ENCODE results near the gene POMP.

The POMP gene, protein sequence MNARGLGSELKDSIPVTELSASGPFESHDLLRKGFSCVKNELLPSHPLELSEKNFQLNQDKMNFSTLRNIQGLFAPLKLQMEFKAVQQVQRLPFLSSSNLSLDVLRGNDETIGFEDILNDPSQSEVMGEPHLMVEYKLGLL

DNA sequence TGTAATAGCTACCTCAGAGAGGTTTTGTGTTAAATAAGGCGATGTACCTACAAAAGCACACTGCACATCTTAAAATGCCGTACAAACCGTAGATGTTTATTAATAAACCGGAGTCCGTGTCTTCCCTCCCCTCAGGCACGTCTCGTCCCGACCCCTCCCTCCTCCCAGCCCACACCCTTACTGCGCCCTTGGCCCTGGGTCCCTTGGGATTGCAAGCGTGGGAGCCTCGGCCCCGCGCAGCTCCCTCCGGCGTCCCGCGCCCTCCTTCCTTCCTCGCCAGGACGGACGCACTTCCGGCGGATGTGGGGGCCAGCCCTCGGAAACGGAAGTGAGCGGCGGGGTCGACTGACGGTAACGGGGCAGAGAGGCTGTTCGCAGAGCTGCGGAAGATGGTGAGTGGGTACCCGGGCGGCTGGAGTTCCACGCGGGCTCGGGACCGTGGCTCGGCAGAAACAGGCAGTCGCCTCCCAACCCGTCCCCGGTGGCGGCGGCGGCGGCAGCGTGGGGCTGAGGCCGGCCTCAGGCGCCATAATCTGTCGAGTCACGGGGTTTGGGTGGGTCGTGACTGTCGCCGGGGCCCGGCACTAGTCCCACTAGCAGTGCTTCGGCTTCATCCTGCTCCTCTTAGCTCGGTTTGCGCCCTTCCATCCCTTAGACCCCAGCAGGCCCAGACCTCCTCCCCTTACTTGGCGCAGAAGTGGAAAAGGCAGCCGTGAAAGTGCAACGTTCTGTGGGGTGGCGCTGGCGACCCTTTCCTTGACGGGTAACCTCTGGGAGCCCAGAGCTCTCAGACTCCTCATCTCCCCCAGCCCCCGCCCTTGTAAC is at the start of gene POMP:
TSS of gene POMP (plus strand) at position 335 of the 825 bp plus-strand sequence. CDS start at position 390, 55 bp downstream.
- DNase-seq (ENCODE audit: low read depth in 2 of 2), result peak; percentile 83 to 85

DNA sequence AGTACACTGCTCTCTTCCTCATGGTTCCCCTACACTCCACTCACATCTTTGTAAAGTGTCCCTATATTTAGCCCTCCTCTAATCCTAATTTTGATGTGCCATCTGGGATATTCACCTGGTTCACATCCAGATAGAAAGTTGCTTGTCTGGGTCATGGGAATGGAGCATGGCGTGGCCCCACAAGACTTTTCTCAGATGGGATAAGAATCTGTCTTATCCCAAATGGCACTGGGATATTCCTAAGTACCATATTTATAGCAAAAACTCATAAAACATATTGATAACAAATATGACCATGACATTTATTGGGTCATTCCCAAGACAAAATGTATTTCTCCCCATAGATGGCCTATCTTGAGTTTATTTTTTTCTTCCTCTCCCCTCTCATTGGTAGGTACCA is 49.5 kb upstream of the POMP start:
- no peak for DNase-seq (ENCODE audit: low read depth in 2 of 2)

DNA sequence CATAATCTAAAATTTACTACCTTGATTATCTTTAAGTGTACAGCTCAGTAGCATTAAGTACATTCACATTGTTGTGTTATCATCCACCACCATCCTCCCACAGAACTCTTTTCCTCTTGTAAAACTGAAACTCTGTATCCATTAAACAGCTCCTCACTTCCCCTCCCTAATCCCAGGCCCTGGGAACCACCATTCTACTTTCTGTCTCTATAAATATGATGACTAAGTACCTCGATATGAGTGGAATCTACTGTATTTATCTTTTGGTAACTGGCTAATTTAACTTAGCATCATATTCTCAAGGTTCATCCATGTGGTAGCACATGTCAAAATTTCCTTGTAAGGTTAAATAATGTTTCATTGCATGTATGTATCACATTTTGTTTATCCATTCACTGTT is 49.0 kb upstream of the POMP start:
- DNase-seq (ENCODE audit: low read depth in 2 of 2), result no peak

DNA sequence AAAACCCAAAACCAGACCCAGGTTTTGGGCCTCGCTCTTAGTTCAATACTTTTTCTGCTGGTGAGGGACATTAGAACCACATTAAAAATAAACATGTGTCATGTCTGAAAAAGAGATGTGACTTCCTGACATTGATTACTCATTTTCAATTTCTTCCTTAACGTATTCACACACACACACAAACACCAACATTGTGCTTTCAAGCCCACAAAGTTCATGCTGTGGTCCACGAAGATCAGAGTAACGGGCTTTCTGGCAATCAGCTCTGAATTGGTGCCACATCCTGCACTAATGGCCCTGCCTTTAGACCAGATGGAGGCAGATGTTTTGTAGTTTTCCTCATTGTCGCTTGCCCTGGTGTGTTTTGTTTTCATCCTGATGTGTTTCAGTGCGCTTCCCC is 47.9 kb upstream of the POMP start:
- DNase-seq (ENCODE audit: low read depth in 2 of 2), result no peak

DNA sequence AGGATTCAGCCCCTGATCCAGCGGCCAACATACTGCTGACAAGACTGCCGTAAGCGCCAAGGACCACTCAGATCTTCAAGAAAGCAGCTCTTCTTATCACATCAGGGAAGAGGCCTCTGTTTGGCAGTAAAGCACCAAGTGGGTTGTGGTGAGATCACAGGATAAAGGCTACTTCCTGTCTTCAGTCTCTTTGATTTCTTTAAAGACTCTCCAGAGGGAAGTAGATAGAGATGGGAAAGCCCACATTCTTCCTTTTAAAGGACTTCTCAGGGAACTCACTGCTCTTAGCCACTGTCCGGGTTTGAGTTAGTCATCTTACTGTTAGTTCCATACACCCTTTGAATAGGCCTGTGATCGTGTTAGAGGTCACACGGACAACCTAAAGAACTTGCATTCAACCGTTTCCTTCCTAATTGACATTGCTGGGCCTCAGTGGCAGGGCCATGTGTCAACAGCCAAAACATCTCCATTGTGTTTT is 47.2 kb upstream of the POMP start:
- DNase-seq (ENCODE audit: low read depth in 2 of 2), result no peak

DNA sequence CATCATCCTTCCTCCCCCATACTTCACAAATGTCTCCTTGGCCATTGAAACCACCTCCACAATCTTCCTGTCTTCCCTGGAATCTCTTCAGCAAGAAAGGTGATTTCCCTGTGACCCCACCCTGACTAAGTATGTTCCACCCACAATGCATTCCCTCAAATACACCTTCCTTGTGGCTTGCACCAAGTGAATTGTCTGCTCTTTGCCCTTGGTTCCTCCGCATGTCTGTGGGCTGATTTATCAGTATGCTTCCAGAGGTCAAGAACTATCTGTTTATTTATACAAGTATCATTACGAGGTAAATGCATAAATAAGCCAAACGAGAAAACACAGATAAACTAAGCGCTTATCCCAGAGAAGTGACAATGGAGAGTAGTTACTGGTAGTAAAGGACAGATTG is 45.4 kb upstream of the POMP start:
- no peak for DNase-seq (ENCODE audit: low read depth in 2 of 2)

DNA sequence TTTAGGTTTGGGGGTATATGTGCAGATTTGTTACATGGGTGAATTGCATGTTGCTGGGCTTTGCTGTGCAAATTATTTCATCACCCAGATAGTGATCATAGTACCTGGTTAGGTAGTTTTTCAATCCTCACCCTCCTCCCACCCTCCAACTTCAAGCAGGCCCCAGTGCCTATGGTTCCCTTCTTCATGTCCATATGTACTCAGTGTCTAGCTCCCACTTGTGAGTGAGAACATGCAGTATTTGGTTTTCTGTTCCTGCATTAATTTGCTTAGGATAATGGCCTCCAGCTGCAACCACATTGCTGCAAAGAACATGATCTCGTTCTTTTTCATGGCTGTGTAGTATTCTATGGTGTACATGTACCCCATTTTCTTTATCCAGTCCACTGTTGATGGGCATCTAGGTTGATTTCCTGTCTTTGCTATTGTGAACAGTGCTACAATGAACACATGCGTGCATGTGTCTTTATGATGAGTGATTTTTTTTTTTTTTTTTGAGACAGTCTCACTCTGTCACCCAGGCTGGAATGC is 42.9 kb upstream of the POMP start:
- no peak for DNase-seq (ENCODE audit: low read depth in 2 of 2)

DNA sequence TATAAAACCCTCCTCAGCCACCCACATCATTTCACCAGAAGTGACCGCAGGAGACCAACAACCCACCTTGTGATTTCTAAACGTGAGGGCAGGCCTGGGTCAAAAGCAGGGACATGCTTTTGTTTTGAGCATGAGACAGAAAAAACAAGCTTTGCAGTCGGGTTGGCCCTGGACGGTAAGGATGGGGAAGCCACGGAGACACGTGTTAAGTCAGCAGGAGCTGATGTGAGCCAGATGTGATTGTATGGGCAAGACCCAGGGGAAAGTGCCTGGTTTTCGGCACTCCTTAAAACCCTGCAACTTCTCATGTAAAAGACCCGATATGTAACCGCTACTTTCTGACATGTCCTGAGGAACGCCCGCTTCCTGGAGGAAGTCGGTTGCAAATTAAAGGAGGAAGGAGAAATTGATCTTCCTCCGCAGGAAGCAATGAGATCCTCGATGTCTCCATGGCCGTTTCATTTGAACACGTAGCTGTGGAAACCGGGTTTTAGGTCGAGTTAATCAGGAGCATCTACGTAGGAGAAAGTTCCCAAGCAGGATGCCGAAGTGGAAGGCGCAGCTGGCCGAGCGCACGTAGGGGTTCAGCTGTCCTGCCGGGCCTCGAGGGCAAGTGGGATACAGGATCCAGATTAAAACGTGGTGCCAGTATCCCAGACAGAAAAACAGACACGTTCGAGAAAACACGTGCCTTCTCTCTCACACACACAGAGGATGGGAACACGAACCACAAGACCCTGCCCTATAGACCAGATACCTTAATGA is 40.5 kb upstream of the POMP start:
- no peak for DNase-seq (ENCODE audit: low read depth in 2 of 2)

DNA sequence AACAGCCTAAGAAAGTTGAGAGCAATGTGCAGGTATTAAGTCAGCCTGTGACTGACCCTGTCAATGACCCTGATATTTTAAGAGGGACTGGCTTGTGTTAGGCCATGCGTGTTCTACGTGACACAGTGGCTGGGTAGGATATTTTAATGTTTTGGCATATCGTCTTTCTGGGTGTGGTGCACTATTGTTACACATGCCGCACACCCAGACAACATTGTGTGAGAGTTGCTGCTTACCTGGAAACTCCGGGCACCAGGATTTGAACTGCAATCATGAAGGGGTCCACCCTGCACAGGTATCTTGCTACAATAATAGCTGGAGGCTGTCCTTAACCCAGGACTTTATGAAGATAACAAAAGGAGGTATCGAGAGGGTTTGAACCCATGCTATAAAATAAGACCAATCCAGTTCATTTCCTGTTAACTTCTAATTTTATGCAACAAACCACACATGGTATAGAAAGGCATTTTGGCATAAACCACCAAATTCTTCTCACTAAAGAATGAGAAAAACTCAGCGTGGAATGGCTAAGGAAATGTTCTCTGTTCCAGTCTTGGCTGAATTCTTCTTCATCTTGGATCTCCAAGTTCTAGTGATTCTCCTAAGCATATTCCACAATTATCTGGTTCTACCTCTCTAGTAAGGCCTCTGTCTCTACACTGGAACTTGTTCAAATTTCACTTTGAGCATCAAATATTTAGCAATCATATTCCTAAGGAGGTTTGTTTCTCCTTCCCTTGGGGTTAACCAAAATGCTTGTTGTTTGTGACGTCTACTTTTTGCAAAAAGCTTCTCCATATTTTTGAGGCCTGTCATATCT is 38.7 kb upstream of the POMP start:
- no peak for DNase-seq (ENCODE audit: low read depth in 2 of 2)

DNA sequence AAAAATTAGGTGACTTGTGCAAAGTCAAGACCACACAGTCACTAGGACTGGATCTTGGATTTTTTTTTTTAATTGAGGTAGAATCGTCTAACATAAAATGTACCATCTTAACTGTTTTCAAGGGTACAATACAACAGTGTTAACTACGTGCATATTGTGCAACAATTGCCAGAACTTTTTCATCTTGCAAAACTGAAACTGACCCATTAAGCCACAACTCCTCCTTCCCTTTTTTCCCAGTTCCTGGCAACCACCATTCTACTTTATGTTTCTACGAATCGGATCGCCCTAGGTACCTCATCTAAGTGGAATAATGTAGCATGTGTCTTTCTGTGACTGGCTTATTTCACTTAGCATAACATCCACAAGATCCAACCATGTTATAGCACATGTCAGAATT is 37.5 kb upstream of the POMP start:
- DNase-seq (ENCODE audit: low read depth in 2 of 2), result no peak

DNA sequence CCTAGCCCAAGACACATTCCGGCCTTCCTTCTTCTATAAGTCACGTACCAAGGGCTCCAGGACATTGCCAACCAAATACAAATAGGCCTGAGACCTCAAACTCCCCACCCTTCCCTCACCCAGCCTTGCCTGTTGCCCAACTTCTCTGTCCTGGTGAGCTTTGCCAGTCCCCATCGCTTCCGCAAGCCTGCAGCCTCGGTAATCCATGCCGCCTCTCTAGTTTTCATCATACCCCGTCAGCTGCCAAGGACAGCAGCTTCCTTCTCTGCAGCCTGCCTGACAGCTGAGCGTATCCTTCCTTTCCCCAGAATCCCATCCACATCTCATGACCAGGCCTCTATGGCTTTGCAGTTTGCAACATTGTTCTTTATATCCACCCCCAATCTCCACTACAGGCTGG is 36.6 kb upstream of the POMP start:
- no peak for DNase-seq (ENCODE audit: low read depth in 2 of 2)

DNA sequence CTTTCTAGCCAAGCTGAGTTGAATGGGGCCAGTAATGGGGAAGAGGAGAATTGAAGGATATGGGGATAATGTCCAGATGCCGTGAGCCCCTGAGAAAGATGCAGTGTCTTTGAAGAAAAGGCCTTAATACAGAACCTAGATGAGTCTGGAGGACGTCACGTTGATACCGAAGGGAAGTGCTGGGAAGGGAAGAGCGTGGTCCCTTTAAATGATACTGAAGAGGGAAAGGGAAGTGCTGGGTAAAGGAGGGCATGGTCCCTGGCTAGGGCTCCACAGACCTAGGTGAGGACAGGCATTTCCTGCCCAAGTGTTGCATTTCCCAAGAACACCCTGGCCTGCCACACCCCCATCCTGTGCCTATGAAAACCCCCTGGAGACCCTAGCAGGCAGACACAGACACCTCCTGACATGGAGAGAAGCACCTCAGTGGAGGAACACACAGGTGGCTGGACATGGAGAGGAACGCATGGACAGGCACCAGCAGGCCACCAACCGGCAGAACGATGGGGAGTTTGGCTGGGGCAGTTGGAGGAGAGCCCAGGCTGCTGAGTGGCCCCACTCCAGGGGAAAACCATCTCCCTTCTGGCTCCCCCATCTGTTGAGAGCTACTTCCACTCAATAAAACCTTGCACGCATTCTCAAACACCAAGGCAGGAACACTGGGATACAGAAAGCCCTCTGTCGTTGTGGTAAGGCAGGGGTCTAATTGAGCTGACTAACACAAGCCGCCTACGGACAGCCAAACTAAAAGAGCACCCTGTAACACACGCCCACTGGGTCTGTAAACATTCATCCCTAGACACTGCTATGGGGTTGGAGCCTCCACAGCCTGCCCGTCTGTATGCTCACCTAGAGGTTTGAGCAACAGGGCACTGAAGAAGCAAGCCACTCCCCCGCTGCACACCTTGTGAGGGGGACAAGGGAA is 34.9 kb upstream of the POMP start:
- no peak for DNase-seq (ENCODE audit: low read depth in 2 of 2)

DNA sequence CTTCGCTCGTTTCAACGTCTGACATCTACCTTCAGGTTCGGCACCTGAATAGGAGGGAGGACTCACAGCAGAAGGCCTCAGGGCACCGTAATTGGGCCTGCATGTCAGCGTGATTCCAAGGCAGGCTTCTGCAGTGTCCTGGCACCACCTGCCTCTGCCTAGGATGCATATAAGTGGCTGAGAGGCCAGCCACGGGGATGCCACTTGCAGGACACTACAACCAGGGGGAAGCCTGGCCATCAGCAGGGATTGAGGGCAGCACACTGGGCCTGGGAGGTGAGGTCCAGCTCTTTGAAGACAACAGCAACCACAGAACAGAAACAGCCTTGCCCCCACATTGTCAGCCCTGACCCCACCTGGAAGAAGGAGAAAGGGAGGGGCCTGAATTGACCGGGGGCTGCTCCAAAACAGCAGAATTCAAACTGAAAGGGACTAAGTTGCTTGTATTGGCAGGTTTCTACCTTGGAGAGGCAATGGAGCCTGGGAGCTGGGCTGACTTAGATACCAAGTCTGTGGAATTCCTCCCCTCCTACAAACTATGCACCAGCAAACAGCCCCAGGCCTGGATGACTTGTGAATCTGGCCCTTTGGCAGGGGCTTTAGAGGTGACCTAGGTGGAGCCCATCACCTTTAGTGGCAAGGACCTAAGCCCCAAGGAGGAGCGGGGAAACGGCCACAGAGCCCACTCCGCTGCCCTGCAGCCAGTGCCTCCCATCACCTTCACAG is 34.1 kb upstream of the POMP start:
- no peak for DNase-seq (ENCODE audit: low read depth in 2 of 2)

DNA sequence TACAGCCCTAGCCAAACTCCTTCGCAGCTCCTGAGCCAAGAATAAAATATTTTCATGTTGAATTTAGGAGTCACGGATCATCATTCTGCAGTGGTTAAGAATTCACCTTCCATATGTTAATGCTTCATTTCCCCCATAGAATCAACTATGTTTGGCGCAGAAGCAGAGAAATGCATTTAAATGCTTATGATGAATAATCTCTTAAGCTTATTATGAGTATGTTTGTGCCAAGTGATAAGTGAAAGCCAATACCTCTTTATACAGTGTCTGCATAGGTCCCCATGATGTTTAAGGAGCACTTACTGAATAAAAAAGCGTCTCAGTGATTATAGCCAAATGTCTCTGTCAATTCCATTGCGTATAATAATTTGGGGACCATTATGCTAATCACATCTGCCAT is 32.7 kb upstream of the POMP start:
- no peak for DNase-seq (ENCODE audit: low read depth in 2 of 2)

DNA sequence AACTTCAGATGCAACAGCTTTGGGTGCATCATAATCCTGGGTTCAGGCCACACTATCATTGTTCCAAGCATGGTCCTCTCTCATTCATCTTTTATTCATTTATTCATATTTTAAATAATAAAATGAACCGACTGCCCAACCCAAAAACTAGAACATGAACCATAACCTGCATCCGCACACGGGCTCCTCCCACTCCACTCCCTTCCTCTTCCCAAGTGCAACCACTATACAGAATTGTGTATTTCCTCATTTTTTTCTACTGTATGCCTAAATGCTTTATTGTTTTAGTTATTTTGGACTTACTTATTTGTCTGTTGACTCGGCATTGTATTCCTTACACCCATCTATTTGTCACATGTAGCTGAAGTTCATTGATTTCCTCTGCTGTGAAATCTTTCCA is 30.7 kb upstream of the POMP start:
- DNase-seq (ENCODE audit: low read depth in 2 of 2), result no peak

DNA sequence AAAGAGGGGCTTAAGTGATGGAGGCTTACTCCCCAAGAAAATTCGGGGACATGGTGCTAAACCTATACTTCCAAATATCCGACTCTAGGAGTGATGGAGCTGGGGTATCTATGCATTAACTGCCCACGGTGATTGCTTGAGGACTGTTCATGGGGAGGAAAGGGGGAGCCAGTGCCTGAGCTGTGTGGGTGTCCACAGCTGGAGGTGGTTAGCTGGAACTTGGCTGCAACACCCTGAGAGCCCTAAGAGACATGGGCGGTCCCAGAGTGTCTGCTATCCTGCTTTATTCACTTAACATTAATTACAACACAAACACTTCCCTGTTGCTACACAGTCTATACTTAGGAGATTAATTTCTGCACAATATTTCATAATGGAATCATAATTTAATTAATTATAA is 28.1 kb upstream of the POMP start:
- no peak for DNase-seq (ENCODE audit: low read depth in 2 of 2)

DNA sequence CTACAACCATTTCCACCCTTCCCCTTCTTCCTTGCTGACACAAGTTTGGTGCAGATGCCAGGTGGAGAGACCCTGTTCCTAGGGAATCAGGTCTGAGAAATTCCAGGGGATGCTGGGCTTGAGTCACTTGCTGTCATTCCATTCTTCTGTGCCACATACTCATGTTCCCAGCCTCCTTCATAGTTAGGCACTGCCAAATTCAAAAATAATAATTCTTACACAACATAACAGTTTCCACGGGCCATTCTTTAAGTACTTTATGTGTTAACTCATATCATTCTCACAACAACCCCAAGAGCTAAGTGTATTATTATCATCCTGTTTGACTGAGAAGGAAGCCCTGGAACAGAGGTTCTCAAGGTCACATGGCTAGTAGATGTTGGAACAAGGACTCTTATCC is 27.1 kb upstream of the POMP start:
- no peak for DNase-seq (ENCODE audit: low read depth in 2 of 2)

DNA sequence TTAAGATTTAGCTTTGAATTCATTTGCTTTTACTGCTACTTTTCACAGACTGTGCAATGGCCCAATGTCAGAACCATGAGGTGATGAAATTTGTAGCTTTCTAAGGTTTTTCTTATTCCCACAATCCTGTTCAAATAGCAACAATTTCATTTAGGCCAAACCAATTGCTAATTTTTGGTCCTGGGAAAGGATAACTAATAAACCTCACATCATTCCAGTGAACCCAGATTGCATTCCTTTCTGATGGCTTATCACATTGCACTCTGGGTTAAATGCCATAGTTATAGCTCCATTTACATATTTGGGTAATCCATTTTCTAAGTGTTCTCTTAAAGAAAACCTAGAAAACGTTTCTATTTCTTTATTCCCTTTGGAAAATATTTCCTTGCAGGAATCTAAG is 22.9 kb upstream of the POMP start:
- no peak for DNase-seq (ENCODE audit: low read depth in 2 of 2)

DNA sequence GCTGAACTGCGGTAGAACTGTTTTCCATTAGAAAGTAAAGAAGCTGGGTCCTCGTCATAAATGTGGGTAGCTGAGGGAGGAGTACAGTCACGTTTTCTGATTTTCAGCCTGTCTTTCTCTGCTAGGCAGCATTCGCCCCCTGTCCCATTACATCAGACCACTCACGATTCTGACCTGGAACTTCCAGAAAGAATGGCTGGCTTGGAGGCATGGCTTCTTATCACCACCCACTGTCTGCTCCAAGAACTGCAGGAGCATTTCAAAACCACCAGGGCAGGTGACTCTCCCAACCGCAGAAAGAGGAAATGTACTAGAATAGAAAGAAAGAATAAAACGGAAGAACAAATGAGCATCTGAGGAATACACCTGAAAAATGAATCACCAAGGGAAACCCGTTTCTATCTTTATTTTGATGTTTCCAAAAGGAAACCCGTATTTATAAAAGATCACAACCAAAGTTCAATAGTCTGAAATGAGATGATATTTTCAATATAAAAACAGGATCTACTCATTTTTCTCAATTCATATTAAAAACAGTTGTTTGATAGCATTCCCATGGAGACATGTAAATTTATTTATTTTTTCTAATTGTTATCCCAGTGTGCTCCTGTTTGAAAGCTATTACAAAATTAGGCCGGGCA is 22.1 kb upstream of the POMP start:
- peak in 1 of 2 donors; percentile 19 for DNase-seq (ENCODE audit: low read depth in 2 of 2)
